Measurements from ENCODE around the gene OTULIN.

DNA sequence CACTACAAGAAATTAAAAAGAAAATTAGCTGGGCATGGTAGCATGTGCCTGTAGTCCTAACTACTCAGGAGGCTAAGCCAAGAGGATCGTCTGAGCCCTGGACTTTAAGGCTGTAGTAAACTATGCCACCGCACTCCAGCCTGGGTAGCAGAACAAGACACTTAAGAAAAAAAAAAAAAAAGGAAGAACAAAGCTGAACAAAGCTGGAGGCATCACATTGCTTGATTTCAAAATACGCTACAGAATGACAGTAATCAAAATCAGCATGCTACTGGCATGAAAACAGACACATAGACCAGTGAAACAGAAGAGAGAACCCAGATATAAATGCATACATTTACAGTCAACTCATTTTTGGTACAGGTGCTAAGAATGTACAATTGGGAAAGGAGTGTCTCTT is 14.5 kb upstream of the OTULIN start:
- no peak for TF ChIP-seq CTCF (IDR thresholded peaks at IDR 0.05; ENCODE audit: low read depth, low read length, missing input control)
- TF ChIP-seq NR2F2 (IDR thresholded peaks at IDR 0.05), result no peak
- TF ChIP-seq TAF1 (conservative IDR thresholded peaks at IDR 0.05), result no peak
- TF ChIP-seq ATF3 (IDR thresholded peaks at IDR 0.05), result no peak
- no peak for TF ChIP-seq FOXA1 (IDR thresholded peaks at IDR 0.05)
- TF ChIP-seq RXRA (IDR thresholded peaks at IDR 0.05), result no peak
- TF ChIP-seq, protein P1, sequence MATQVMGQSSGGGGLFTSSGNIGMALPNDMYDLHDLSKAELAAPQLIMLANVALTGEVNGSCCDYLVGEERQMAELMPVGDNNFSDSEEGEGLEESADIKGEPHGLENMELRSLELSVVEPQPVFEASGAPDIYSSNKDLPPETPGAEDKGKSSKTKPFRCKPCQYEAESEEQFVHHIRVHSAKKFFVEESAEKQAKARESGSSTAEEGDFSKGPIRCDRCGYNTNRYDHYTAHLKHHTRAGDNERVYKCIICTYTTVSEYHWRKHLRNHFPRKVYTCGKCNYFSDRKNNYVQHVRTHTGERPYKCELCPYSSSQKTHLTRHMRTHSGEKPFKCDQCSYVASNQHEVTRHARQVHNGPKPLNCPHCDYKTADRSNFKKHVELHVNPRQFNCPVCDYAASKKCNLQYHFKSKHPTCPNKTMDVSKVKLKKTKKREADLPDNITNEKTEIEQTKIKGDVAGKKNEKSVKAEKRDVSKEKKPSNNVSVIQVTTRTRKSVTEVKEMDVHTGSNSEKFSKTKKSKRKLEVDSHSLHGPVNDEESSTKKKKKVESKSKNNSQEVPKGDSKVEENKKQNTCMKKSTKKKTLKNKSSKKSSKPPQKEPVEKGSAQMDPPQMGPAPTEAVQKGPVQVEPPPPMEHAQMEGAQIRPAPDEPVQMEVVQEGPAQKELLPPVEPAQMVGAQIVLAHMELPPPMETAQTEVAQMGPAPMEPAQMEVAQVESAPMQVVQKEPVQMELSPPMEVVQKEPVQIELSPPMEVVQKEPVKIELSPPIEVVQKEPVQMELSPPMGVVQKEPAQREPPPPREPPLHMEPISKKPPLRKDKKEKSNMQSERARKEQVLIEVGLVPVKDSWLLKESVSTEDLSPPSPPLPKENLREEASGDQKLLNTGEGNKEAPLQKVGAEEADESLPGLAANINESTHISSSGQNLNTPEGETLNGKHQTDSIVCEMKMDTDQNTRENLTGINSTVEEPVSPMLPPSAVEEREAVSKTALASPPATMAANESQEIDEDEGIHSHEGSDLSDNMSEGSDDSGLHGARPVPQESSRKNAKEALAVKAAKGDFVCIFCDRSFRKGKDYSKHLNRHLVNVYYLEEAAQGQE (IDR thresholded peaks at IDR 0.05), result no peak
- TF ChIP-seq YY1 (IDR thresholded peaks at IDR 0.05), result no peak
- TF ChIP-seq EGR1 (IDR thresholded peaks at IDR 0.05; ENCODE audit: low read depth in 2 of 2), result no peak
- TF ChIP-seq MAX (IDR thresholded peaks at IDR 0.05), result no peak
- no peak for TF ChIP-seq RAD21 (IDR thresholded peaks at IDR 0.05)

All from liver (tissue), 3 donors.